ENCODE data around the gene KLHDC10.
"Not testable (repeated sequence)": the region's sequence is repeated elsewhere in the genome, so short reads cannot be mapped to it uniquely, and the experiment has no call there.

KLHDC10 gene

DNA sequence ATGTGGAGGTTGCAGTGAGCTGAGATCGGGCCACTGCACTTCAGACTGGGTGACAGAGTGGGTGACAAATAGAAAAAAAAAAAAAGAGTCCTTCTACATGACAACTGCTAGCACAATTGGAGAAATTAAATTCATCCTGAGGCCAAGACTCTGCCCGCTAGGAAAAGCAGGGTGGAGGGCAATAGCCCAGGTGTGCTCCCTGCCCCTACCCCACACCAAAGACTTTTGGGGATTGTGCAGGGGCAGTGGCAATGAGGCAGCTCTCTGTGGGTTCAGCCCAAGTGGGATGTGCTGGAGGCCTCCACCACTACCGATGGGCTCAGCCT is 73.6 kb downstream of the KLHDC10 start:
- no peak overlapping the region for H3K27ac ChIP-seq (ENCODE audit: low read depth, low read length)
- H3K4me1 ChIP-seq (ENCODE audit: control insufficient read depth, insufficient read depth, low read length) = peaks cover 14% of the 10 kb centered on the region
- no peaks in the 10 kb centered on the region for H3K36me3 ChIP-seq (ENCODE audit: control insufficient read depth, insufficient read depth, low read length)
- H3K27me3 ChIP-seq (ENCODE audit: control insufficient read depth, insufficient read depth, low read length) = peaks cover 13% of the 10 kb centered on the region
- H3K9me3 ChIP-seq (ENCODE audit: control insufficient read depth, insufficient read depth, low read depth, low read length) = no peaks in the 10 kb centered on the region
- H3K9ac ChIP-seq (ENCODE audit: low read length) = no peak overlapping the region
- no peak overlapping the region for H3K4me3 ChIP-seq (ENCODE audit: low read depth, low read length)

GRCh38 chr7:130144312-130145171 is 74.2 kb downstream of the KLHDC10 start:
- Histone ChIP-seq H3K27ac (ENCODE audit: low read depth, low read length) (no peak overlapping the region), H3K9ac (ENCODE audit: low read length) (no peak overlapping the region), H3K27me3 (ENCODE audit: control insufficient read depth, insufficient read depth, low read length) (peaks cover 13% of the 10 kb centered on the region)

DNA sequence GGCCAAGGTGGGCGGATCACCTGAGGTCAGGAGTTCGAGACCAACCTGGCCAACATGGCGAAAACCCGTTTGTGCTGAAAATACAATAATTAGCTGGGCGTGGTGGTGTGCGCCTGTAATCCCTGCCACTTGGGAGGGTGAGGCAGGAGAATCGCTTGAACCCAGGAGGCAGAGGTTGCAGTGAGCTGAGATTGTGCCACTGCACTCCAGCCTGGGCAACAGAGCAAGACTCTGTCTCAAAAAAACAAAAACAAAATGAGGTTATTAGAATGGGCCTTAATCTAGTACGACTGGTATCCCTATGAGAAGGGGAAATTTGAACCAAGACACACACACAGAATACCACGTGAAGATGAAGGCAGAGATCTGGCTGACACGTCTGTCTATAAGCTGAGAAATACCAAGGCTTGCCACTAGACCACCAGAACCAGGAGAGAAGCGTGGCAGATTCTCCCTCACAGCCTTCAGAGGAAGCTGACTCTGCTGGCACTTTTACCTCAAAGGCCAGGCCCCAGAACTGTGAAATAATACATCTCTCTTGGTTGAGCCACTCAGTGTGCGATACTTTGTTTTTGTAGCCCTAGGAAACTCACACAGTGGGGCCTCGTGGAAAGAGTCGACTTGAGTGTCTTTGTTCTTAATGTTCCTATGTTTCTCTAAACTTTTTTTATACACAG is 75.2 kb downstream of the KLHDC10 start:
- Histone ChIP-seq H3K9ac (ENCODE audit: low read length) (no peak overlapping the region), H3K27me3 (ENCODE audit: control insufficient read depth, insufficient read depth, low read length) (peaks cover 5% of the 10 kb centered on the region; the same call in 1 of the 2 replicates), H3K27ac (ENCODE audit: low read depth, low read length) (no peak overlapping the region), H3K4me1 (ENCODE audit: control insufficient read depth, insufficient read depth, low read length) (peaks cover 14% of the 10 kb centered on the region), H3K36me3 (ENCODE audit: control insufficient read depth, insufficient read depth, low read length) (no peaks in the 10 kb centered on the region), H3K4me3 (ENCODE audit: low read depth, low read length) (no peak overlapping the region), H3K9me3 (ENCODE audit: control insufficient read depth, insufficient read depth, low read depth, low read length) (no peaks in the 10 kb centered on the region)

More at GRCh38 chr7:130144312-130145171, 74.2 kb downstream of the KLHDC10 start:
- Histone ChIP-seq H3K36me3 (ENCODE audit: control insufficient read depth, insufficient read depth, low read length) (no peaks in the 10 kb centered on the region), H3K4me3 (ENCODE audit: low read depth, low read length) (no peak overlapping the region), H3K4me1 (ENCODE audit: control insufficient read depth, insufficient read depth, low read length) (peaks cover 14% of the 10 kb centered on the region), H3K9me3 (ENCODE audit: control insufficient read depth, insufficient read depth, low read depth, low read length) (no peaks in the 10 kb centered on the region)

DNA sequence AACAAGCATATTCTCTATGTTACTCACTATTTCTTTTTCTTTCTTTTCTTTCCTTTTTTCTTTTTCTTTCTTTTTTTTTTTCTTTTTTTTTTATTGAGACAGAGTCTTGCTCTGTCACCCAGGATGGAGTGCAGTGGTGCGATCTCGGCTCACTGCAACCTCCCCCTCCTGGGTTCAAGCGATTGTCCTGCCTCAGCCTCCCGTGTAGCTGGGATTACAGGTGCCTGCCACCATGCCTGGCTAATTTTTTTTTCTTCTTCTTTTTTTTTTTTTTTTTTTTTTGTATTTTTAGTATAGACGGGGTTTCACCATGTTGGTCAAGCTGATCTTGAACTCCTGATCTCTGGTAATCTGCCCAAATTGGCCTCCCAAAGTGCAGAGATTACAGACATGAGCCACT is 75.8 kb downstream of the KLHDC10 start:
- not testable (repeated sequence) for H3K9me3 ChIP-seq (ENCODE audit: control insufficient read depth, insufficient read depth, low read depth, low read length); H3K27ac ChIP-seq (ENCODE audit: low read depth, low read length); H3K36me3 ChIP-seq (ENCODE audit: control insufficient read depth, insufficient read depth, low read length); H3K27me3 ChIP-seq (ENCODE audit: control insufficient read depth, insufficient read depth, low read length); H3K9ac ChIP-seq (ENCODE audit: low read length); H3K4me3 ChIP-seq (ENCODE audit: low read depth, low read length); H3K4me1 ChIP-seq (ENCODE audit: control insufficient read depth, insufficient read depth, low read length)

DNA sequence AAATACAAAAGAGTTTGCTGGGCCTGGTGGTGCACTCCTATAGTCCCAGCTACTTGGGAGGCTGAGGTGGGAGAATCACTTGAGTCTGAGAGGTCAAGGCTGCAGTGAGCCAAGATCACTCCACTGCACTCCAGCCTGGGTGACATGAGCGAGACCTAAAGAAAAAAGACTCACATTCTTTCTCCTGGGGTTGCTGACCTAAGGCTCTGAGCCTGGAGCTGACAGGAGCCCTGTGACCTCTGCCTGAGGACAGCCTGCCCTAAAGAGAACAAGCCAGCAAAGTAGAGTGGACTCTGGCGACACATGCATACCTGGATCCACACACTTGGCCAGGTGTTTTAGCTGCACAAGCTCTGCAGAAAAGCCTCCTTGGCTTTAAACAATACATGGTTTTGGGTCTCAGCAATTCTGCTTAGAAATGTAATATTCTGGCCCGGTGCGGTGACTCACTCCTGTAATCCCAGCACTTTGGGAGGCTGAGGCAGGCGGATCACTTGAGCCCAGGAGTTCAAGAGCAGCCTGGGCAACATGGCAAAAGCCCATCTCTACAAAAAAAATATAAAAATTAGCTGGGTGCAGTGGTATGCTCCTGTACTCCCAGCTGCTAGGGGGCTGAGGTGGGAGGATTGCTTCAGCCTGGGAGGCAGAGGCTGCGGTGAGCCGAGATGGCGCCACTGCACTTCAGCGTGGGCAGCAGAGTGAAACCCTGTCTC is 76.5 kb downstream of the KLHDC10 start:
- no peaks in the 10 kb centered on the region for H3K36me3 ChIP-seq (ENCODE audit: control insufficient read depth, insufficient read depth, low read length)
- H3K27ac ChIP-seq (ENCODE audit: low read depth, low read length) = no peak overlapping the region
- peaks cover 6% of the 10 kb centered on the region for H3K4me1 ChIP-seq (ENCODE audit: control insufficient read depth, insufficient read depth, low read length)
- H3K27me3 ChIP-seq (ENCODE audit: control insufficient read depth, insufficient read depth, low read length) = no peaks in the 10 kb centered on the region
- H3K9ac ChIP-seq (ENCODE audit: low read length) = no peak overlapping the region
- no peak overlapping the region for H3K4me3 ChIP-seq (ENCODE audit: low read depth, low read length)
- no peaks in the 10 kb centered on the region for H3K9me3 ChIP-seq (ENCODE audit: control insufficient read depth, insufficient read depth, low read depth, low read length)

DNA sequence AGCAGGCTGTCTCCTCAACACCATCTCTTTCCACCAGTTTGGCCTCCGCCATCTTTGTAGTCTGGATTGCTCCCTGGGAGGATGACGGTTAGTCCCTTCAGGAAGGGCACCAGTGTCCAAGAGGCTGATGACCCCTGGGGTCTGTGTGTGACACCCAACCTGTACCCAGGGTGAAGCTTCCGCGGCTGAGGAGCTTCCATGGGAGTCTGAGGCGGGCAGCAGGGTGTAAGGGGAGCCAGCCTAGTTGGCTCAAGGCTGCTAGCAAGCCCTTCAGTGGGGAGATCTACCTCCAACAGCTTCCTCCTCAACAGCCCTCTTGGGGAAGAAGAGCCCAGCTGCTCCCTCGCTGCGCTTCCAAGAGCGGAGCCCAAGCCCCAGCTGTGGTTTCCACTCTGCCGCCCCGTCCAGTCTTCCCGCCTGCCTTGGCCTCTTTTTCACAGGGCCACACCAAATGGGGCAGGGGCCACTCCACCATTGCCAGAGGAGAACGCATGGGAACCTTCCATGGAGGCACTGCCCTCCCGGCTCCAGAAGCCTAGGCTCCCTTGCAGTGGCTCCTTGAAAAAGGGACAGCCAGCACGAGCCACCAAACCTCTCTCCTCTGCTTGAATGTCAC is 77.5 kb downstream of the KLHDC10 start:
- no peak overlapping the region for H3K27ac ChIP-seq (ENCODE audit: low read depth, low read length)
- H3K4me1 ChIP-seq (ENCODE audit: control insufficient read depth, insufficient read depth, low read length) = no peaks in the 10 kb centered on the region
- H3K4me3 ChIP-seq (ENCODE audit: low read depth, low read length) = no peak overlapping the region
- H3K9ac ChIP-seq (ENCODE audit: low read length) = no peak overlapping the region
- no peaks in the 10 kb centered on the region for H3K27me3 ChIP-seq (ENCODE audit: control insufficient read depth, insufficient read depth, low read length)
- H3K36me3 ChIP-seq (ENCODE audit: control insufficient read depth, insufficient read depth, low read length) = no peaks in the 10 kb centered on the region
- H3K9me3 ChIP-seq (ENCODE audit: control insufficient read depth, insufficient read depth, low read depth, low read length) = no peaks in the 10 kb centered on the region

GRCh38 chr7:130148561-130148960 is 78.2 kb downstream of the KLHDC10 start:
- no peaks in the 10 kb centered on the region for H3K27me3 ChIP-seq (ENCODE audit: control insufficient read depth, insufficient read depth, low read length)
- H3K36me3 ChIP-seq (ENCODE audit: control insufficient read depth, insufficient read depth, low read length) = no peaks in the 10 kb centered on the region
- no peak overlapping the region for H3K27ac ChIP-seq (ENCODE audit: low read depth, low read length)
- no peak overlapping the region for H3K9ac ChIP-seq (ENCODE audit: low read length)
- H3K4me1 ChIP-seq (ENCODE audit: control insufficient read depth, insufficient read depth, low read length) = no peaks in the 10 kb centered on the region
- H3K4me3 ChIP-seq (ENCODE audit: low read depth, low read length) = no peak overlapping the region
- no peaks in the 10 kb centered on the region for H3K9me3 ChIP-seq (ENCODE audit: control insufficient read depth, insufficient read depth, low read depth, low read length)

DNA sequence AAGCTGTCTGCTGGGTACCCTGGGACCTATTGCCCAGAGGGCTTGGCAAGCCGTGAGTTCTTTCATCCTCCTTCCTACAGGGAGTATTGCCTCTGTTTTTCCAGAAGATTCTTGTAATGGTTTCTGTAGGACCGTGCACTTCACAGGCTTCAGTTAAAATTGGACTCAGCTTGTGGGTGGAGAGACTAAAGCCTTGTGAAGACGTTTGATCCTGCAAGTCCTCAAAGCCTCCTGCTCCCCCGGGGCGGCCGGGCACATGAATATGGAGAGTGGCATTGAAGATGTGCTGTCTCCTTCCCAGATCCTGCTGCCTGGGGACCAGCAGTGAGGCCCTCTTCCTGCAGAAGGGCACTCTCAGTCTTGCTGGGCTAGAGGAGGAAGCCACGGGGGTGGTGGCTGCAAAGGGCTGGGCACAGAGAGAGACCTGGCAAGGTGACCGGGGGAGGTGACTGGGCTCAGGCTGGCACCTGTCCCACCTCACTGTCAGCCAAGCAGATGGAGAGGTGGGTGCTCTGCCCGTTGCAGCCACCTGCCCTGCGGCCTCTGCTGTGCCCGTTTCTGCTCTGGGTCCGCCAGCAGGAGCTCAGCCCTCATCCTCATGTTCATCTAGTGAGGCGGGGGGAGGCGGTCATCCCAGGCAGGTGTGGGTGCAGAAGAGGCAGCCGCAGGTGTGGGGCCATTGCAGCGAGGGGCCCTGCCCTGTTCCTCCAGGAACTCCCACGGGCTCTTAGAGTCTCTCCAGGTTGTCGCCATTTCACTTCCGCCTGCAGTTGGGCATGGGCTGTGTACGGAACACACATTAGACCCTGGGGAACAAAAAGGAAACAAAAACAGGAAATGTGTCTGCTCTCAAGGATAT is 79.2 kb downstream of the KLHDC10 start:
- no peaks in the 10 kb centered on the region for H3K9me3 ChIP-seq (ENCODE audit: control insufficient read depth, insufficient read depth, low read depth, low read length)
- H3K9ac ChIP-seq (ENCODE audit: low read length) = no peak overlapping the region
- H3K36me3 ChIP-seq (ENCODE audit: control insufficient read depth, insufficient read depth, low read length) = no peaks in the 10 kb centered on the region
- H3K27ac ChIP-seq (ENCODE audit: low read depth, low read length) = no peak overlapping the region
- no peaks in the 10 kb centered on the region for H3K27me3 ChIP-seq (ENCODE audit: control insufficient read depth, insufficient read depth, low read length)
- no peak overlapping the region for H3K4me3 ChIP-seq (ENCODE audit: low read depth, low read length)
- H3K4me1 ChIP-seq (ENCODE audit: control insufficient read depth, insufficient read depth, low read length) = no peaks in the 10 kb centered on the region

DNA sequence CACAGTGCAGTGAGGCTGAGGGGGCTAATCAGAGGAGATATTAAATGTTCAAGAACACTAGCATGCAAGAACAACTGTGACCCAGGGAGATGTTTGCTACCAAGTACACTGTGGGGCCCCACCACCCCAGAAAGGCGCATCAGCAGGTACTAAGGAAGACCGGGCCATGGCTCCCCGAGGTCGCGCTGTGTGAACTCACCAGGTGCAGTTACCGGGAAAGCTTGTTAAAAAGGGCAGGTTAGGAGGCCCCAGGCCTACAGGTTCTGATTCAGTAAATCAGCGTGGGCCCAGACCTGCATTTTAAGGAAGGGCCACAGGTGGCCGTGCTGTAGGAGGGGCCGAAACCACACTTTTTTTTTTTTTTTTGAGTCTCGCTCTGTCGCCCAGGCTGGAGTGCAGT is 80.3 kb downstream of the KLHDC10 start:
- Histone ChIP-seq H3K9me3 (ENCODE audit: control insufficient read depth, insufficient read depth, low read depth, low read length) (no peaks in the 10 kb centered on the region), H3K4me3 (ENCODE audit: low read depth, low read length) (no peak overlapping the region), H3K27ac (ENCODE audit: low read depth, low read length) (no peak overlapping the region), H3K27me3 (ENCODE audit: control insufficient read depth, insufficient read depth, low read length) (no peaks in the 10 kb centered on the region), H3K9ac (ENCODE audit: low read length) (no peak overlapping the region), H3K4me1 (ENCODE audit: control insufficient read depth, insufficient read depth, low read length) (no peaks in the 10 kb centered on the region), H3K36me3 (ENCODE audit: control insufficient read depth, insufficient read depth, low read length) (no peaks in the 10 kb centered on the region)

Measured in HUES6 (cell line).